NCI-H1436 treated with DMSO at 0.1 percent for 48 hours (cell line): ENCODE results near the gene CROT.

Experiments
- DNase-seq: peaks from one replicate; lab custom pipeline; 2025; lab: John Stamatoyannopoulos, UW

The CROT gene

GRCh38 chr7:87414794-87415188 lies 69.3 kb downstream of the CROT start:
- no peak for DNase-seq

- DNase-seq, result no peak
Observed at GRCh38 chr7:87416682-87417587, 71.5 kb downstream of the CROT start.

GRCh38 chr7:87420173-87420572 lies 74.7 kb downstream of the CROT start:
- DNase-seq, result no peak

GRCh38 chr7:87424075-87424474 lies 78.6 kb downstream of the CROT start:
- DNase-seq, result no peak

GRCh38 chr7:87426160-87426559 lies 80.7 kb downstream of the CROT start:
- no peak for DNase-seq

- no peak for DNase-seq
Observed at GRCh38 chr7:87427288-87427687, 81.8 kb downstream of the CROT start.

GRCh38 chr7:87432536-87432935 lies 87.1 kb downstream of the CROT start:
- no peak for DNase-seq

GRCh38 chr7:87435546-87435945 lies 90.1 kb downstream of the CROT start:
- DNase-seq, result no peak

GRCh38 chr7:87445897-87446296 lies 100.4 kb downstream of the CROT start:
- DNase-seq, result no peak

GRCh38 chr7:87447116-87447635 lies 101.7 kb downstream of the CROT start:
- DNase-seq, result no peak

- DNase-seq, result no peak
Observed at GRCh38 chr7:87448388-87448787, 102.9 kb downstream of the CROT start.
